Astrocyte (in vitro differentiated cells and primary cell): Measurements from ENCODE around the gene SYNC.

ENCODE experiments used
- CTCF ChIP-seq: IDR thresholded peaks from 2 replicates; pipeline ENCODE4 v1.5.1; 2011; ENCODE audit warnings: low read depth, mild to moderate bottlenecking, inconsistent platforms, low read length, moderate library complexity; ENCODE audit not compliant: insufficient read depth
- EZH2 ChIP-seq: IDR thresholded peaks from 2 replicates; pipeline ENCODE4 v1.6.1; 2012; ENCODE audit warnings: mild to moderate bottlenecking, low read length, inconsistent platforms; ENCODE audit not compliant: insufficient read depth

GRCh38 chr1:32717503-32717902 lies 14.9 kb upstream of the SYNC start:
- TF ChIP-seq CTCF: no peak
- TF ChIP-seq EZH2: no peak
